K562 (cell line): ENCODE measurements around the gene CELSR3. TPM values are rescaled to one million over a fixed set of nuclear protein-coding genes. Genes with fewer than 3 reads are reported as not detected.

Experiments used
- ATAC-seq: fragments of 200-7000 bp; cut with Tn5 transposase; 3 replicates; pipeline ENCODE4 v1.9.1; 2020; ENCODE audit warnings: moderate library complexity
- BruUV-seq: library from RNA; stranded (reverse); fragments of 400-500 nt; replicated peaks from 2 replicates; lab custom pipeline; 2021; lab: Mats Ljungman, UMichigan
- CTCF ChIA-PET: fragments of 300-600 bp; formaldehyde crosslinking; extraction: SDS; loops from one replicate; lab custom pipeline; 2021; ENCODE audit warnings: low intra/inter-chr PET ratio; lab: Yijun Ruan, JAX
- POLR2A ChIA-PET: fragments of 300-600, 350-650 bp; sonication (Branson Sonifier 250); formaldehyde crosslinking; extraction: SDS; loops from one replicate; lab custom pipeline; 2021; ENCODE audit warnings: antibody characterized with exemption, inconsistent platforms; lab: Yijun Ruan, JAX
- DNase-seq, 4 experiments: peaks; one replicate each; pipeline versions ENCODE4 v3.0.0 to v3.0.0-alpha.2; 2011 to 2018; ENCODE audit warnings: low spot score in 3 of 4, mixed read lengths in 3 of 4; ENCODE audit errors: extremely low read depth in 1 of 4
- FAIRE-seq: peaks from 2 replicates; lab custom pipeline; 2011; peaks lifted over from hg19 to GRCh38; lab: Jason Lieb, UNC
- H2AFZ ChIP-seq: 2 replicates; pipeline ENCODE4 v1.6.0; 2011; ENCODE audit warnings: low read depth, low read length, control low read depth, inconsistent platforms
- H3K27ac ChIP-seq: fragments of 200-600 bp; 3 replicates; pipeline ENCODE4 v1.8.0; 2011; ENCODE audit warnings: low read depth, mild to moderate bottlenecking, control low read depth, inconsistent platforms, low read length, moderate library complexity, mixed read lengths; ENCODE audit errors: extremely low read depth
- H3K27me3 ChIP-seq, 2 experiments: fragments of 300-600 bp in 1 of 2; 2 replicates in 1 of 2; 3 replicates in 1 of 2; pipeline versions ENCODE4 v1.6.0 to v1.8.0; 2011; ENCODE audit warnings: inconsistent platforms in 2 of 2, low read length in 2 of 2, mild to moderate bottlenecking in 1 of 2, mixed read lengths in 1 of 2, moderate library complexity in 1 of 2; ENCODE audit not compliant: control insufficient read depth in 2 of 2, insufficient read depth in 2 of 2
- H3K36me3 ChIP-seq: fragments of 300-600 bp; 3 replicates; pipeline ENCODE4 v1.8.0; 2011; ENCODE audit warnings: mild to moderate bottlenecking, low read length, inconsistent platforms; ENCODE audit not compliant: control insufficient read depth, insufficient read depth
- H3K4me1 ChIP-seq, 2 experiments: fragments of 200-600 bp in 1 of 2; replicated peaks in 1 of 2; 2 replicates in 1 of 2; 3 replicates in 1 of 2; pipeline versions ENCODE4 v1.5.1 to v1.8.0; 2011; ENCODE audit warnings: inconsistent platforms in 2 of 2, low read length in 2 of 2, mild to moderate bottlenecking in 1 of 2, mixed read lengths in 1 of 2, moderate library complexity in 1 of 2; ENCODE audit not compliant: control insufficient read depth in 2 of 2, insufficient read depth in 2 of 2
- H3K4me2 ChIP-seq: 2 replicates; pipeline ENCODE4 v1.6.1; 2011; ENCODE audit warnings: low read length, control low read depth, inconsistent platforms, mixed read lengths; ENCODE audit not compliant: insufficient read depth
- H3K4me3 ChIP-seq: fragments of 200-600 bp; sonication (generic), shearing (Covaris generic); 2 replicates; pipeline ENCODE4 v1.5.1; 2016; ENCODE audit warnings: control low read depth, inconsistent platforms
- H3K79me2 ChIP-seq: fragments of 200-600 bp; 3 replicates; pipeline ENCODE4 v1.8.0; 2011; ENCODE audit warnings: low read length, inconsistent platforms; ENCODE audit not compliant: control insufficient read depth, insufficient read depth
- H3K9ac ChIP-seq, 2 experiments: 2 replicates each; pipeline versions ENCODE4 v1.6.0 to v1.6.1; 2011; ENCODE audit warnings: low read depth in 2 of 2, low read length in 2 of 2, control low read depth in 1 of 2, inconsistent platforms in 1 of 2, mild to moderate bottlenecking in 1 of 2, mixed read lengths in 1 of 2; ENCODE audit not compliant: insufficient read depth in 1 of 2
- H3K9me1 ChIP-seq: one replicate; pipeline ENCODE4 v1.6.0; 2011; ENCODE audit warnings: inconsistent platforms, mild to moderate bottlenecking, low read length, moderate library complexity; ENCODE audit not compliant: control insufficient read depth, insufficient read depth
- H3K9me3 ChIP-seq: replicated peaks from 2 replicates; pipeline ENCODE4 v1.5.1; 2011; ENCODE audit warnings: low read depth, low read length, inconsistent platforms; ENCODE audit not compliant: control insufficient read depth, insufficient read depth
- H4K20me1 ChIP-seq: replicated peaks from 2 replicates; pipeline ENCODE4 v1.6.1; 2011; ENCODE audit warnings: low read length, inconsistent platforms, mixed read lengths; ENCODE audit not compliant: control insufficient read depth, insufficient read depth
- CBFA2T2 ChIP-seq: fragments of 450-650 bp; conservative IDR thresholded peaks from 2 replicates; pipeline ENCODE4 v1.6.1; 2017; ENCODE audit warnings: mild to moderate bottlenecking
- CREM ChIP-seq: IDR thresholded peaks from 2 replicates; pipeline ENCODE4 v1.6.1; 2014; ENCODE audit warnings: antibody characterized with exemption, low read depth
- DNMT1 ChIP-seq: fragments of 450-650 bp; IDR thresholded peaks from 2 replicates; pipeline ENCODE4 v1.6.1; 2016; ENCODE audit warnings: antibody characterized with exemption, mild to moderate bottlenecking
- EGR1 ChIP-seq: fragments of 450-650 bp; conservative IDR thresholded peaks from 2 replicates; pipeline ENCODE4 v1.6.1; 2017; ENCODE audit warnings: mild to moderate bottlenecking
- FOXJ2 ChIP-seq: fragments of 200-800 bp; sonication (Bioruptor generic); IDR thresholded peaks from 2 replicates; pipeline ENCODE4 v1.6.1; 2016; ENCODE audit warnings: missing genetic modification characterization, missing compliant biosample characterization
- NRF1 ChIP-seq, 2 experiments: fragments of 450-650 bp; IDR thresholded peaks in 1 of 2; conservative IDR thresholded peaks in 1 of 2; 2 replicates each; pipeline ENCODE4 v1.6.1; 2014; ENCODE audit warnings: mild to moderate bottlenecking in 2 of 2
- RB1 ChIP-seq: fragments of 450-650 bp; IDR thresholded peaks from 2 replicates; pipeline ENCODE4 v1.6.1; 2017; ENCODE audit warnings: low read depth, mild to moderate bottlenecking
- SPI1 ChIP-seq: IDR thresholded peaks from 2 replicates; pipeline ENCODE4 v1.6.1; 2011; ENCODE audit warnings: low read depth, low read length, control low read depth, borderline replicate concordance
- TGIF2 ChIP-seq: sonication (generic); formaldehyde crosslinking; IDR thresholded peaks from 2 replicates; pipeline ENCODE4 v1.8.1; 2022; ENCODE audit warnings: mild to moderate bottlenecking, missing genetic modification reagents, moderate library complexity
- VEZF1 ChIP-seq: fragments of 200-800 bp; sonication (Bioruptor generic); IDR thresholded peaks from 2 replicates; pipeline ENCODE4 v1.6.1; 2017; ENCODE audit warnings: missing genetic modification characterization, missing compliant biosample characterization
- WGBS: fragments of 100-300 bp; shearing (Covaris generic); methylation state at CpG from one replicate; pipeline ENCODE4 v1.1.6; 2016; ENCODE audit warnings: low coverage, mixed read lengths; ENCODE audit not compliant: insufficient coverage; ENCODE audit errors: missing lambda C conversion rate; 5-methylcytosine and 5-hydroxymethylcytosine counted together
- in situ Hi-C: fragments of 300-500 bp; cut with MboI; formaldehyde crosslinking; loops from 4 replicates; pipeline ENCODE4 v1.15.0; 2018; ENCODE audit warnings: inconsistent platforms, mixed read lengths
- intact Hi-C: fragments of 100-400 bp; cut with micrococcal nuclease; formaldehyde crosslinking; loops from 2 replicates; pipeline ENCODE4 v1.14.2; 2022
- polyA plus RNA-seq, 8 experiments: library from polyadenylated mRNA; depleted of rRNA in 4 of 8; stranded (reverse) in 5 of 8; unstranded in 3 of 8; fragments of >200 nt; fragmentation: Nextera tagmentation in 2 of 8; fragmentation: Illumina TruSeq in 1 of 8; extraction: Ambion mirVana in 2 of 8; extraction: Trizol in 1 of 8; gene quantifications; 2 replicates each; pipeline versions ENCODE4 v1.2.1 to v1.2.3, GENCODE V29; 2011 to 2014; ENCODE audit warnings: inconsistent platforms in 1 of 8, missing spikeins in 1 of 8
- total RNA-seq, 7 experiments: library from RNA; depleted of rRNA in 6 of 7; stranded (reverse); fragments of >200 nt in 6 of 7; fragmentation: Illumina TruSeq in 2 of 7; extraction: Trizol in 2 of 7; gene quantifications; 2 replicates each; pipeline versions ENCODE4 v1.2.1 to v1.2.3, GENCODE V29; 2011 to 2021; ENCODE audit warnings: low replicate concordance in 1 of 7
- TF ChIP-seq, protein P1 (sequence below): fragments of 450-650 bp; IDR thresholded peaks from 2 replicates; pipeline ENCODE4 v1.6.1; 2016; ENCODE audit warnings: borderline replicate concordance
- TF ChIP-seq, protein P2 (sequence below): sonication (generic); formaldehyde crosslinking; IDR thresholded peaks from 2 replicates; pipeline ENCODE4 v1.8.0; 2022; ENCODE audit warnings: missing genetic modification reagents, mild to moderate bottlenecking, moderate library complexity, borderline replicate concordance
- TF ChIP-seq, protein P3 (sequence below): sonication (generic); formaldehyde crosslinking; IDR thresholded peaks from 2 replicates; pipeline ENCODE4 v1.8.0; 2022; ENCODE audit warnings: mild to moderate bottlenecking, missing genetic modification reagents
- TF ChIP-seq, protein P4 (sequence below): fragments of 250-450 bp; sonication (Bioruptor Pico); IDR thresholded peaks from 2 replicates; pipeline ENCODE4 v1.4.0; 2020; ENCODE audit warnings: mild to moderate bottlenecking, moderate library complexity

The CELSR3 gene
- total and polyA plus RNA-seq, 9 of the 15 experiments (the other 6 are each of a cell fraction or from before 2014, with no cell fraction given), result 0.10 to 2.7 (median 0.76) TPM

- Histone ChIP-seq H3K9ac (peak overlapping the region; percentile 59 to 87), H3K27me3 (no peaks in the 10 kb centered on the region), H3K4me1 (peaks cover 21 to 30% of the 10 kb centered on the region in 2 experiments; a peak in 4 of 5 replicates), H3K79me2 (peaks cover 27% of the 10 kb centered on the region), H3K9me1 (no peaks in the 10 kb centered on the region), H3K9me3 (no peaks in the 10 kb centered on the region), H3K27ac (peak overlapping the region; percentile 54; the same call in 2 of the 3 replicates), H3K4me3 (peak overlapping the region; percentile 88), H4K20me1 (peaks cover 13% of the 10 kb centered on the region; the same call in 1 of the 2 replicates), H2AFZ (peak overlapping the region; percentile 39; the same call in 1 of the 2 replicates), H3K36me3 (peaks cover 67% of the 10 kb centered on the region), H3K4me2 (peak overlapping the region; percentile 91)
- CTCF ChIA-PET, result interaction anchor here (0.6 to 1.1 kb wide), 2 partner anchors 49 to 267 kb away, joined by 3 read pairs; partner anchors contain the start of gene SLC26A6
- POLR2A ChIA-PET, result interaction anchor here (0.6 to 1.7 kb wide), 7 partner anchors 9 to 956 kb away, joined by 3 to 7 read pairs (median 3); no protein-coding TSS in a partner anchor
- 11% methylated on average over 3 of the region's 7 CpGs for WGBS
- intact Hi-C loops, result no loop called here
- no TSS peak for BruUV-seq
- ATAC-seq, result peak; percentile 13
- FAIRE-seq, result peak; percentile 69
- no peak for TF ChIP-seq TGIF2
- TF ChIP-seq FOXJ2 (tag), result no peak
- TF ChIP-seq VEZF1, result peak; percentile 51
- peak; percentile 88 for TF ChIP-seq SPI1
- TF ChIP-seq CBFA2T2, result no peak
- no peak for TF ChIP-seq NRF1 (conservative IDR thresholded peaks at IDR 0.05 in 1 of 2, IDR thresholded peaks at IDR 0.05 in 1 of 2)
- TF ChIP-seq RB1, result no peak
- TF ChIP-seq EGR1, result 0 out of 2 replicates have a peak, but pooled peaks have one; percentile 19
- TF ChIP-seq, protein P1, sequence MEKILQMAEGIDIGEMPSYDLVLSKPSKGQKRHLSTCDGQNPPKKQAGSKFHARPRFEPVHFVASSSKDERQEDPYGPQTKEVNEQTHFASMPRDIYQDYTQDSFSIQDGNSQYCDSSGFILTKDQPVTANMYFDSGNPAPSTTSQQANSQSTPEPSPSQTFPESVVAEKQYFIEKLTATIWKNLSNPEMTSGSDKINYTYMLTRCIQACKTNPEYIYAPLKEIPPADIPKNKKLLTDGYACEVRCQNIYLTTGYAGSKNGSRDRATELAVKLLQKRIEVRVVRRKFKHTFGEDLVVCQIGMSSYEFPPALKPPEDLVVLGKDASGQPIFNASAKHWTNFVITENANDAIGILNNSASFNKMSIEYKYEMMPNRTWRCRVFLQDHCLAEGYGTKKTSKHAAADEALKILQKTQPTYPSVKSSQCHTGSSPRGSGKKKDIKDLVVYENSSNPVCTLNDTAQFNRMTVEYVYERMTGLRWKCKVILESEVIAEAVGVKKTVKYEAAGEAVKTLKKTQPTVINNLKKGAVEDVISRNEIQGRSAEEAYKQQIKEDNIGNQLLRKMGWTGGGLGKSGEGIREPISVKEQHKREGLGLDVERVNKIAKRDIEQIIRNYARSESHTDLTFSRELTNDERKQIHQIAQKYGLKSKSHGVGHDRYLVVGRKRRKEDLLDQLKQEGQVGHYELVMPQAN, result no peak
- TF ChIP-seq, protein P2, sequence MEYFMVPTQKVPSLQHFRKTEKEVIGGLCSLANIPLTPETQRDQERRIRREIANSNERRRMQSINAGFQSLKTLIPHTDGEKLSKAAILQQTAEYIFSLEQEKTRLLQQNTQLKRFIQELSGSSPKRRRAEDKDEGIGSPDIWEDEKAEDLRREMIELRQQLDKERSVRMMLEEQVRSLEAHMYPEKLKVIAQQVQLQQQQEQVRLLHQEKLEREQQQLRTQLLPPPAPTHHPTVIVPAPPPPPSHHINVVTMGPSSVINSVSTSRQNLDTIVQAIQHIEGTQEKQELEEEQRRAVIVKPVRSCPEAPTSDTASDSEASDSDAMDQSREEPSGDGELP (CRISPR knock-in tag), result peak; percentile 95
- no peak for TF ChIP-seq CREM
- TF ChIP-seq, protein P3, sequence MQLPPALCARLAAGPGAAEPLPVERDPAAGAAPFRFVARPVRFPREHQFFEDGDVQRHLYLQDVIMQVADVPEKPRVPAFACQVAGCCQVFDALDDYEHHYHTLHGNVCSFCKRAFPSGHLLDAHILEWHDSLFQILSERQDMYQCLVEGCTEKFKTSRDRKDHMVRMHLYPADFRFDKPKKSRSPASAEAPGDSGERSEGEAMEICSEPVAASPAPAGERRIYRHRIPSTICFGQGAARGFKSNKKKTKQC (CRISPR knock-in tag), result no peak
- TF ChIP-seq DNMT1, result no peak
- TF ChIP-seq, protein P4, sequence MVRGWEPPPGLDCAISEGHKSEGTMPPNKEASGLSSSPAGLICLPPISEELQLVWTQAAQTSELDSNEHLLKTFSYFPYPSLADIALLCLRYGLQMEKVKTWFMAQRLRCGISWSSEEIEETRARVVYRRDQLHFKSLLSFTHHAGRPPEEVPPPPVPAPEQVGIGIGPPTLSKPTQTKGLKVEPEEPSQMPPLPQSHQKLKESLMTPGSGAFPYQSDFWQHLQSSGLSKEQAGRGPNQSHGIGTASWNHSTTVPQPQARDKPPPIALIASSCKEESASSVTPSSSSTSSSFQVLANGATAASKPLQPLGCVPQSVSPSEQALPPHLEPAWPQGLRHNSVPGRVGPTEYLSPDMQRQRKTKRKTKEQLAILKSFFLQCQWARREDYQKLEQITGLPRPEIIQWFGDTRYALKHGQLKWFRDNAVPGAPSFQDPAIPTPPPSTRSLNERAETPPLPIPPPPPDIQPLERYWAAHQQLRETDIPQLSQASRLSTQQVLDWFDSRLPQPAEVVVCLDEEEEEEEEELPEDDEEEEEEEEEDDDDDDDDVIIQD (CRISPR knock-in tag), result no peak
- in situ Hi-C loops, result no loop called here
- DNase-seq, result peak; percentile 38 to 53 (median 46)
Observed at GRCh38 chr3:48684480-48685143, 21.9 kb upstream of the CELSR3 start.
